Keratinocyte (primary cell): Measurements from ENCODE around the gene RTN4R. TPM values are rescaled to one million over a fixed set of nuclear protein-coding genes. Genes with fewer than 3 reads are reported as not detected.

Experiments
- DNase-seq: peaks from one replicate; pipeline ENCODE4 v3.0.0-alpha.2; 2011; ENCODE audit warnings: low read depth, missing footprints, low spot score
- FAIRE-seq: peaks from 2 replicates; lab custom pipeline; 2011; peaks lifted over from hg19 to GRCh38; lab: Jason Lieb, UNC
- H2AFZ ChIP-seq: 2 replicates; pipeline ENCODE4 v1.6.0; 2012; ENCODE audit warnings: low read length, control low read depth, inconsistent platforms; ENCODE audit not compliant: control insufficient read depth
- H3K27ac ChIP-seq: 2 replicates; pipeline ENCODE4 v1.5.1; 2011; ENCODE audit warnings: low read length; ENCODE audit not compliant: control insufficient read depth, insufficient read depth
- H3K27me3 ChIP-seq: 3 replicates; pipeline ENCODE4 v1.6.0; 2011; ENCODE audit warnings: low read length; ENCODE audit not compliant: control insufficient read depth, insufficient read depth; ENCODE audit errors: extremely low read depth
- H3K36me3 ChIP-seq, 2 experiments: 2 replicates in 1 of 2; 3 replicates in 1 of 2; pipeline ENCODE4 v1.5.1; 2011; ENCODE audit warnings: low read length in 2 of 2, mild to moderate bottlenecking in 1 of 2; ENCODE audit not compliant: control insufficient read depth in 2 of 2, insufficient read depth in 2 of 2; ENCODE audit errors: extremely low read depth in 1 of 2
- H3K4me1 ChIP-seq: 3 replicates; pipeline ENCODE4 v1.5.1; 2011; ENCODE audit warnings: low read length; ENCODE audit not compliant: control insufficient read depth, insufficient read depth; ENCODE audit errors: extremely low read depth
- H3K4me2 ChIP-seq: 3 replicates; pipeline ENCODE4 v1.6.0; 2011; ENCODE audit warnings: low read depth, low read length; ENCODE audit not compliant: control insufficient read depth, insufficient read depth; ENCODE audit errors: extremely low read depth
- H3K4me3 ChIP-seq, 3 experiments: fragments of 200-600 bp in 1 of 3; sonication (generic) in 1 of 3; 2 replicates in 2 of 3; 3 replicates in 1 of 3; pipeline ENCODE4 v1.5.1; 2011 to 2016; ENCODE audit warnings: low read length in 3 of 3, mild to moderate bottlenecking in 3 of 3, control low read depth in 2 of 3, inconsistent platforms in 1 of 3, low read depth in 1 of 3, mixed read lengths in 1 of 3, mixed run types in 1 of 3, moderate library complexity in 1 of 3; ENCODE audit not compliant: control insufficient read depth in 2 of 3, insufficient read depth in 2 of 3; ENCODE audit errors: extremely low read depth in 1 of 3
- H3K79me2 ChIP-seq: 2 replicates; pipeline ENCODE4 v1.6.0; 2012; ENCODE audit warnings: low read length; ENCODE audit not compliant: control insufficient read depth, insufficient read depth
- H3K9ac ChIP-seq: 3 replicates; pipeline ENCODE4 v1.6.0; 2011; ENCODE audit warnings: low read length; ENCODE audit not compliant: control insufficient read depth, insufficient read depth; ENCODE audit errors: extremely low read depth
- H3K9me1 ChIP-seq: 3 replicates; pipeline ENCODE4 v1.6.0; 2011; ENCODE audit warnings: low read length; ENCODE audit not compliant: control insufficient read depth, insufficient read depth; ENCODE audit errors: extremely low read depth
- H3K9me3 ChIP-seq: 2 replicates; pipeline ENCODE4 v1.5.1; 2012; ENCODE audit warnings: low read depth, low read length; ENCODE audit not compliant: control insufficient read depth
- H4K20me1 ChIP-seq: 3 replicates; pipeline ENCODE4 v1.6.0; 2011; ENCODE audit warnings: low read length; ENCODE audit not compliant: control insufficient read depth, insufficient read depth; ENCODE audit errors: extremely low read depth
- CTCF ChIP-seq, 3 experiments: IDR thresholded peaks in 1 of 3; conservative IDR thresholded peaks in 1 of 3; optimal IDR thresholded peaks in 1 of 3; 2 replicates in 2 of 3; 3 replicates in 1 of 3; pipeline versions ENCODE3 to v1.5.1; 2011; ENCODE audit warnings: low read length in 3 of 3, mild to moderate bottlenecking in 3 of 3, moderate library complexity in 2 of 3, control low read depth in 1 of 3, inconsistent platforms in 1 of 3; ENCODE audit not compliant: insufficient read depth in 2 of 3; ENCODE audit errors: extremely low read depth in 1 of 3
- EZH2 ChIP-seq: IDR thresholded peaks from one replicate; pipeline ENCODE4 v1.6.1; 2012; ENCODE audit warnings: inconsistent platforms, mild to moderate bottlenecking, low read length, moderate library complexity
- dilution Hi-C: fragments of 300-500 bp; cut with MboI; formaldehyde crosslinking; loops from one replicate; pipeline ENCODE4 v1.7.0; 2020; ENCODE audit warnings: low sequenced_read_pairs; ENCODE audit not compliant: extremely low pct_ligation_motif_present
- polyA plus RNA-seq, 5 experiments: library from polyadenylated mRNA; depleted of rRNA in 3 of 5; stranded (reverse) in 3 of 5; stranded (forward) in 1 of 5; unstranded in 1 of 5; fragments of >200 nt; gene quantifications; 1 replicate in 1 of 5; 2 replicates in 3 of 5; 3 replicates in 1 of 5; pipeline versions ENCODE4 v1.2.1 to v1.2.3, GENCODE V29; 2011 to 2012; ENCODE audit warnings: missing spikeins in 2 of 5, low read depth in 1 of 5, low replicate concordance in 1 of 5

RTN4R gene
- polyA plus RNA-seq, 1 donor (not counting 4 experiments of a cell fraction or from before 2014, with no cell fraction given) = 2.5 TPM

- FAIRE-seq (no peak), DNase-seq (no peak)
- Histone ChIP-seq H3K9ac (no peak overlapping the region), H3K4me3 (no peak overlapping the region), H3K27ac (no peak overlapping the region), H3K79me2 (no peaks in the 10 kb centered on the region), H2AFZ (no peak overlapping the region), H3K4me1 (no peaks in the 10 kb centered on the region), H3K9me1 (no peaks in the 10 kb centered on the region), H3K27me3 (peaks cover 8% of the 10 kb centered on the region), H4K20me1 (no peaks in the 10 kb centered on the region), H3K4me2 (no peak overlapping the region), H3K36me3 (no peaks in the 10 kb centered on the region), H3K9me3 (peaks cover 4% of the 10 kb centered on the region)
- no peak for TF ChIP-seq EZH2
- no peak for TF ChIP-seq CTCF (optimal IDR thresholded peaks at IDR 0.05 in 1 of 3, IDR thresholded peaks at IDR 0.05 in 1 of 3, conservative IDR thresholded peaks at IDR 0.05 in 1 of 3; ENCODE audit: extremely low read depth in 1 of 3, insufficient read depth in 2 of 3, low read length in 3 of 3)
- dilution Hi-C loops = no loop called here
Observed at GRCh38 chr22:20225693-20225966, 42.5 kb downstream of the RTN4R start.

- Histone ChIP-seq H3K27ac (no peak overlapping the region), H3K4me3 (no peak overlapping the region), H2AFZ (no peak overlapping the region), H3K27me3 (peaks cover 11% of the 10 kb centered on the region), H3K9me1 (no peaks in the 10 kb centered on the region), H3K36me3 (no peaks in the 10 kb centered on the region), H3K9ac (no peak overlapping the region), H3K79me2 (no peaks in the 10 kb centered on the region), H4K20me1 (no peaks in the 10 kb centered on the region), H3K4me2 (no peak overlapping the region), H3K4me1 (no peaks in the 10 kb centered on the region), H3K9me3 (peaks cover 4% of the 10 kb centered on the region)
- dilution Hi-C loops = no loop called here
- TF ChIP-seq EZH2 (no peak), CTCF (optimal IDR thresholded peaks at IDR 0.05 in 1 of 3, IDR thresholded peaks at IDR 0.05 in 1 of 3, conservative IDR thresholded peaks at IDR 0.05 in 1 of 3; ENCODE audit: extremely low read depth in 1 of 3, insufficient read depth in 2 of 3, low read length in 3 of 3) (no peak)
- DNase-seq (no peak), FAIRE-seq (no peak)
Observed at GRCh38 chr22:20224917-20225692, 43.0 kb downstream of the RTN4R start.
